HEK293 (cell line): Measurements from ENCODE around the gene GPR22.

Experiments
- CTCF ChIA-PET: fragments of 350-600 bp; formaldehyde crosslinking; extraction: SDS; loops from one replicate; lab custom pipeline; 2021; ENCODE audit warnings: antibody characterized with exemption; lab: Yijun Ruan, JAX
- POLR2A ChIA-PET: fragments of 300-600 bp; formaldehyde crosslinking; extraction: SDS; loops from one replicate; lab custom pipeline; 2020; ENCODE audit warnings: antibody characterized with exemption, inconsistent platforms; lab: Yijun Ruan, JAX
- H3K27ac ChIP-seq: fragments of 200-500 bp; sonication (Bioruptor generic); 2 replicates; pipeline ENCODE4 v1.5.1; 2014; ENCODE audit warnings: low read depth, low read length, control low read depth, inconsistent platforms; ENCODE audit errors: extremely low read depth
- H3K36me3 ChIP-seq, 2 experiments: fragments of 200-500 bp in 1 of 2; sonication (Bioruptor generic) in 1 of 2; 1 replicate in 1 of 2; 2 replicates in 1 of 2; pipeline ENCODE4 v1.5.1; 2014 to 2017; ENCODE audit warnings: inconsistent platforms in 2 of 2, low read length in 2 of 2; ENCODE audit not compliant: control insufficient read depth in 2 of 2, insufficient read depth in 1 of 2
- H3K4me1 ChIP-seq: fragments of 200-500 bp; sonication (Bioruptor generic); 2 replicates; pipeline ENCODE4 v1.5.1; 2014; ENCODE audit warnings: mild to moderate bottlenecking, low read length, inconsistent platforms; ENCODE audit not compliant: control insufficient read depth, insufficient read depth
- H3K4me3 ChIP-seq: 2 replicates; pipeline ENCODE4 v1.5.1; 2011; ENCODE audit warnings: low read depth, mild to moderate bottlenecking, control low read depth, low read length, moderate library complexity
- H3K9me3 ChIP-seq: fragments of 200-500 bp; sonication (Bioruptor generic); 2 replicates; pipeline ENCODE4 v1.5.1; 2014; ENCODE audit warnings: low read depth, low read length, inconsistent platforms; ENCODE audit not compliant: control insufficient read depth, insufficient read depth
- FEZF1 ChIP-seq: fragments of 450-650 bp; formaldehyde crosslinking; IDR thresholded peaks from 2 replicates; pipeline ENCODE4 v1.5.1; 2016; ENCODE audit warnings: missing biosample characterization, missing genetic modification characterization
- KLF10 ChIP-seq: fragments of 450-650 bp; IDR thresholded peaks from 2 replicates; pipeline ENCODE4 v1.5.1; 2018; ENCODE audit warnings: missing biosample characterization, mild to moderate bottlenecking, missing genetic modification characterization
- ZBTB17 ChIP-seq: fragments of 450-650 bp; formaldehyde crosslinking; IDR thresholded peaks from 2 replicates; pipeline ENCODE4 v1.5.1; 2016; ENCODE audit warnings: missing biosample characterization, missing genetic modification characterization
- ZNF174 ChIP-seq: fragments of 450-650 bp; formaldehyde crosslinking; IDR thresholded peaks from 2 replicates; pipeline ENCODE4 v1.5.0; 2017; ENCODE audit warnings: missing biosample characterization, mild to moderate bottlenecking, missing genetic modification characterization
- ZNF266 ChIP-seq: fragments of 450-650 bp; formaldehyde crosslinking; IDR thresholded peaks from 2 replicates; pipeline ENCODE4 v1.5.1; 2016; ENCODE audit warnings: missing biosample characterization, missing genetic modification characterization, low read depth
- ZNF292 ChIP-seq: fragments of 450-650 bp; formaldehyde crosslinking; IDR thresholded peaks from 2 replicates; pipeline ENCODE4 v1.5.1; 2016; ENCODE audit warnings: low read depth, missing biosample characterization, missing genetic modification characterization, borderline replicate concordance
- ZNF324 ChIP-seq: fragments of 450-650 bp; formaldehyde crosslinking; IDR thresholded peaks from 2 replicates; pipeline ENCODE4 v1.5.1; 2016; ENCODE audit warnings: missing biosample characterization, missing genetic modification characterization
- ZNF416 ChIP-seq: fragments of 450-650 bp; formaldehyde crosslinking; IDR thresholded peaks from 2 replicates; pipeline ENCODE4 v1.5.1; 2016; ENCODE audit warnings: missing biosample characterization, missing genetic modification characterization
- ZNF423 ChIP-seq: fragments of 450-650 bp; formaldehyde crosslinking; IDR thresholded peaks from 2 replicates; pipeline ENCODE4 v1.5.1; 2016; ENCODE audit warnings: missing biosample characterization, missing genetic modification characterization
- ZNF549 ChIP-seq: fragments of 450-650 bp; IDR thresholded peaks from 2 replicates; pipeline ENCODE4 v1.5.1; 2018; ENCODE audit warnings: missing biosample characterization, missing genetic modification characterization, mild to moderate bottlenecking, inconsistent platforms, moderate library complexity
- ZNF670 ChIP-seq: fragments of 450-650 bp; formaldehyde crosslinking; IDR thresholded peaks from 2 replicates; pipeline ENCODE4 v1.5.1; 2016; ENCODE audit warnings: missing biosample characterization, missing genetic modification characterization, low read depth
- ZNF768 ChIP-seq: fragments of 450-650 bp; formaldehyde crosslinking; IDR thresholded peaks from 2 replicates; pipeline ENCODE4 v1.5.1; 2018; ENCODE audit warnings: missing biosample characterization, mild to moderate bottlenecking, missing genetic modification characterization
- ZNF843 ChIP-seq: fragments of 450-650 bp; formaldehyde crosslinking; IDR thresholded peaks from 2 replicates; pipeline ENCODE4 v1.5.1; 2016; ENCODE audit warnings: missing biosample characterization, missing genetic modification characterization
- ZSCAN23 ChIP-seq: fragments of 450-650 bp; formaldehyde crosslinking; IDR thresholded peaks from 2 replicates; pipeline ENCODE4 v1.5.1; 2016; ENCODE audit warnings: missing biosample characterization, missing genetic modification characterization
- TF ChIP-seq, protein P1 (sequence below): fragments of 450-650 bp; formaldehyde crosslinking; IDR thresholded peaks from 2 replicates; pipeline ENCODE4 v1.5.1; 2016; ENCODE audit warnings: missing biosample characterization, missing genetic modification characterization
- TF ChIP-seq, protein P2 (sequence below): sonication (generic); formaldehyde crosslinking; IDR thresholded peaks from 2 replicates; pipeline ENCODE4 v1.8.1; 2022; ENCODE audit warnings: mild to moderate bottlenecking, moderate library complexity, missing genetic modification reagents

GPR22 gene

DNA sequence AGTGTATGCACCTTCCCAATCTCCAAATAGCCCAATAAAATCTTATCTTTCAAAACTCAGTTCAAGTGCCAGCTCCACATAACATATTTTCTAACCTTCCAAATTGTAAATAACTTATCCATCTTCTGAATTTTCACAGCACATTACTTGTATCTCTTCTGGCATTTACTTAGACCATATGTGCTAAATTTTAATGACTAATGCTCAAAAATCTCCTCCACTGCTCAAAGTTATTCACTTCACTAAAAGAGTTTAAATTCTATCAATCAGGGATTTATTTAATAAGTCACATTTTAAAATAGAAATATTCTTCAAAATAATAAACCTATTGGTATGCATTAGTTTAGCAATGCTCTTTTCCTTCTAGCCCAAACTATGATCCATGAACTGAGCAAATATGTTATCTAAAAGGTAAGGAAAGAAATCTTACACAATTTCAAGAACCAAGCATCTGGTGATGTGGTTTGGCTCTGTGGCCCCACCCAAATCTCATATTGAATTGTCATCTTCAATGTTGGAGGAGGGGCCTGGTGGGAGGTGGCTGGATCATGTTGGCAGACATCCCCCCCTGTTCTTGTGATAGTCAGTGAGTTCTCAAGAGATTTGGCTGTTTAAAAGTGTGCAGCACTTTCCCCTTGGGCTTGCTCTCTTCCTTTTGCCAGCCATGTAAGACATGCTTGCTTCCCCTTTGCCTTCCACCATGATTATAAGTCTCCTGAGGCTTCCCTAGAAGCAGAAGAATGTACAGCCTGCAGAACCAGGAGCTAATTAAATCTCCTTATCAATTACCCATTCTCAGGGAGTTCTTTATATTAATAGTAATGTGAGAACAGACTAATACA, 28.1 kb upstream of the GPR22 start:
- CTCF ChIA-PET: interaction anchor here (0.6 kb wide), 1 partner anchor 177 kb away, joined by 4 read pairs; no protein-coding TSS in a partner anchor
- no peaks in the 10 kb centered on the region for H3K36me3 ChIP-seq
- POLR2A ChIA-PET: no interaction called here
- TF ChIP-seq ZNF843 (tag by site-specific recombination) (no peak), ZNF670 (no peak), ZNF324 (tag by site-specific recombination) (no peak), KLF10 (tag by site-specific recombination) (no peak), FEZF1 (tag by site-specific recombination) (no peak)
- TF ChIP-seq, protein P1, sequence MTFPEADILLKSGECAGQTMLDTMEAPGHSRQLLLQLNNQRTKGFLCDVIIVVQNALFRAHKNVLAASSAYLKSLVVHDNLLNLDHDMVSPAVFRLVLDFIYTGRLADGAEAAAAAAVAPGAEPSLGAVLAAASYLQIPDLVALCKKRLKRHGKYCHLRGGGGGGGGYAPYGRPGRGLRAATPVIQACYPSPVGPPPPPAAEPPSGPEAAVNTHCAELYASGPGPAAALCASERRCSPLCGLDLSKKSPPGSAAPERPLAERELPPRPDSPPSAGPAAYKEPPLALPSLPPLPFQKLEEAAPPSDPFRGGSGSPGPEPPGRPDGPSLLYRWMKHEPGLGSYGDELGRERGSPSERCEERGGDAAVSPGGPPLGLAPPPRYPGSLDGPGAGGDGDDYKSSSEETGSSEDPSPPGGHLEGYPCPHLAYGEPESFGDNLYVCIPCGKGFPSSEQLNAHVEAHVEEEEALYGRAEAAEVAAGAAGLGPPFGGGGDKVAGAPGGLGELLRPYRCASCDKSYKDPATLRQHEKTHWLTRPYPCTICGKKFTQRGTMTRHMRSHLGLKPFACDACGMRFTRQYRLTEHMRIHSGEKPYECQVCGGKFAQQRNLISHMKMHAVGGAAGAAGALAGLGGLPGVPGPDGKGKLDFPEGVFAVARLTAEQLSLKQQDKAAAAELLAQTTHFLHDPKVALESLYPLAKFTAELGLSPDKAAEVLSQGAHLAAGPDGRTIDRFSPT: no peak
- TF ChIP-seq, protein P2, sequence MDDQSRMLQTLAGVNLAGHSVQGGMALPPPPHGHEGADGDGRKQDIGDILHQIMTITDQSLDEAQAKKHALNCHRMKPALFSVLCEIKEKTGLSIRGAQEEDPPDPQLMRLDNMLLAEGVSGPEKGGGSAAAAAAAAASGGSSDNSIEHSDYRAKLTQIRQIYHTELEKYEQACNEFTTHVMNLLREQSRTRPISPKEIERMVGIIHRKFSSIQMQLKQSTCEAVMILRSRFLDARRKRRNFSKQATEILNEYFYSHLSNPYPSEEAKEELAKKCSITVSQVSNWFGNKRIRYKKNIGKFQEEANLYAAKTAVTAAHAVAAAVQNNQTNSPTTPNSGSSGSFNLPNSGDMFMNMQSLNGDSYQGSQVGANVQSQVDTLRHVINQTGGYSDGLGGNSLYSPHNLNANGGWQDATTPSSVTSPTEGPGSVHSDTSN (CRISPR knock-in tag): no peak
- no peaks in the 10 kb centered on the region for H3K9me3 ChIP-seq
- no peak overlapping the region for H3K4me3 ChIP-seq
- no peak overlapping the region for H3K27ac ChIP-seq
- no peaks in the 10 kb centered on the region for H3K4me1 ChIP-seq

DNA sequence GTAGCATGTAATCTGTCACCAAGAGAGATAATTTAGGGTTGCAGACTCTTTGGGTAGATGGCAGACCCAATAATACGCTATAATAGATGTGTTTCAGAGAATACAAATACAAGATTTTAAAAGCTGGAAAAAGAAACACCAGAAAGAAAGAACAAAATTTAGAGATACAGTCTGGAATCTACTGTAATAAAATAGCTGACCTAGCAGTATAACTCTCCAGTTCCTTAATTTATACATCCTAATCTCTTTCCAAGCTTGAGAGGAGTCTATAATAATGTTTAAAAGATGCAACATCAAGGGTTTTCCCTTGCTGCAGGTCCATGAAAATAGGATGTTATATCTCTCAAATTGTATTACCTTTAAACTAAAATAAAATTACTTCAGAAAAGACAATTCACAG, 27.2 kb upstream of the GPR22 start:
- no peak for TF ChIP-seq ZSCAN23 (tag by site-specific recombination)
- TF ChIP-seq, all 188 proteins: peak for 0
- no peak overlapping the region for H3K4me3 ChIP-seq
- ChIA-PET CTCF (no interaction called here), POLR2A (no interaction called here)
- no peaks in the 10 kb centered on the region for H3K9me3 ChIP-seq
- H3K36me3 ChIP-seq: no peaks in the 10 kb centered on the region
- H3K4me1 ChIP-seq: no peaks in the 10 kb centered on the region
- no peak overlapping the region for H3K27ac ChIP-seq

DNA sequence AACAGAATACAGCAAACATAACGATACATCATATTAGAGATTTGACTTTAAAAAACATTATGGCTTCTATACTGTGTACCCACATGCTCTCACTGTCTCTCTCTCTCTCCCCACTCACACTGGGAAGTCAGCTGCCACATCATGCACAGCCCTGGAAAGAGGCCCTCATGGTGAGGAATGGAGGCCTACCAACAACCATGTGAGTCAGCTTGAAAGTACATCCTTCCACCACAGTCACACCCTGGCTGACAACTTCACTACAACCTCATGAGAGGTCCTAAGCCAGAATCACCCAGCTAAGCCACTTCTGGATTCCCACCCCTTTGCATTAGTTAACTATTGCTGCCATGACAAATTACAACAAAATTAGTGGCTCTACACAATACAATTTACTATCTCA, 23.3 kb upstream of the GPR22 start:
- H3K4me1 ChIP-seq: no peaks in the 10 kb centered on the region
- H3K27ac ChIP-seq: no peak overlapping the region
- TF ChIP-seq ZNF423 (no peak), ZNF768 (tag by site-specific recombination) (no peak), ZNF174 (tag by site-specific recombination) (no peak), ZNF549 (tag by site-specific recombination) (no peak), ZNF416 (tag by site-specific recombination) (no peak), KLF10 (tag by site-specific recombination) (no peak), ZNF292 (tag by site-specific recombination) (no peak), ZBTB17 (tag by site-specific recombination) (no peak)
- H3K36me3 ChIP-seq: no peaks in the 10 kb centered on the region
- ChIA-PET POLR2A (no interaction called here), CTCF (no interaction called here)
- H3K9me3 ChIP-seq: no peaks in the 10 kb centered on the region
- no peak overlapping the region for H3K4me3 ChIP-seq

DNA sequence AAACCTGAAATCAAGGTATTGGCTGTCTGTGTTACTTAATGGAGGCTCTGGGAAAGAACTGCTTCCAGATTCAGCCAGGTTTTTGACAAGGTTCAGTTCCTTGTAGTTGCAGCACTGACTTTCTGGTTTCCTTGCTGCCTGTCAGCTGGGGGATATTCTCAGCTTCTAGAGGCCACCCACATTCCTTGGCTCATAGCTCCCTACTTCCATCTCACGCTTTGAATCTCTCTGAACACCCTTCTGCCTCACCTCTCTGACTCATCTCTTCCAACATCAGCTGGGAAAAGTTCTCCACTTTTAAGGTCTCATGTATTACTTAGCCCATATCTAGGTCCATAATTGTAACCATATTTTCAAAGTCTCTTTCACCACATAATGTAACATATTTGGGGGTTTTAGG, 22.9 kb upstream of the GPR22 start:
- TF ChIP-seq ZNF266 (tag by site-specific recombination): no peak
- POLR2A ChIA-PET: no interaction called here
- Histone ChIP-seq H3K4me3 (no peak overlapping the region), H3K4me1 (no peaks in the 10 kb centered on the region), H3K27ac (no peak overlapping the region), H3K9me3 (no peaks in the 10 kb centered on the region), H3K36me3 (no peaks in the 10 kb centered on the region)
- CTCF ChIA-PET: no interaction called here
